Endothelial cell of umbilical vein (primary cell): ENCODE measurements around the gene RPL35.

Source experiments
- CTCF ChIP-seq, 2 donors: IDR thresholded peaks; 1 replicate in 1 of 2; 2 replicates in 1 of 2; pipeline ENCODE4 v1.5.1; 2011; ENCODE audit warnings: low read length in 2 of 2, mild to moderate bottlenecking in 2 of 2, moderate library complexity in 2 of 2, control low read depth in 1 of 2, inconsistent platforms in 1 of 2, low read depth in 1 of 2; ENCODE audit not compliant: insufficient read depth in 1 of 2; ENCODE audit errors: extremely low read depth in 1 of 2
- EZH2 ChIP-seq: IDR thresholded peaks from 2 replicates; pipeline ENCODE4 v1.6.1; 2012; ENCODE audit warnings: borderline replicate concordance, low read depth, mild to moderate bottlenecking, moderate library complexity, low read length, inconsistent platforms; ENCODE audit not compliant: severe bottlenecking
- FOS ChIP-seq: IDR thresholded peaks from 2 replicates; pipeline ENCODE4 v1.6.1; 2011; ENCODE audit warnings: mild to moderate bottlenecking, low read length, moderate library complexity, borderline replicate concordance; ENCODE audit not compliant: insufficient read depth
- MAX ChIP-seq: IDR thresholded peaks from 2 replicates; pipeline ENCODE4 v1.6.1; 2011; ENCODE audit not compliant: insufficient read depth, insufficient read length
- POLR2A ChIP-seq: IDR thresholded peaks from 2 replicates; pipeline ENCODE4 v1.6.1; 2012; ENCODE audit warnings: low read depth, mild to moderate bottlenecking, control low read depth, low read length
- POLR2AphosphoS5 ChIP-seq: IDR thresholded peaks from 2 replicates; pipeline ENCODE4 v1.6.1; 2012; ENCODE audit warnings: low read depth, mild to moderate bottlenecking, control low read depth, low read length, moderate library complexity; ENCODE audit not compliant: insufficient read depth

- TF ChIP-seq CTCF (IDR thresholded peaks at IDR 0.05; ENCODE audit: extremely low read depth in 1 of 2, insufficient read depth in 1 of 2, low read depth in 1 of 2, low read length in 2 of 2) (no peak), POLR2A (no peak), POLR2AphosphoS5 (no peak), EZH2 (no peak), MAX (no peak), FOS (no peak)
Observed at GRCh38 chr9:124854822-124855221, 6.9 kb downstream of the RPL35 start.
